KOPT-K1 (cell line): ENCODE results near the gene PLS3.
"Not testable (repeated sequence)": the region's sequence is repeated elsewhere in the genome, so short reads cannot be mapped to it uniquely, and the experiment has no call there.

ENCODE experiments used
- H3K27ac ChIP-seq: fragments of 200-600 bp; sonication (generic); 2 replicates; pipeline ENCODE4 v1.5.1; 2016; ENCODE audit warnings: antibody characterized with exemption, mild to moderate bottlenecking, low read depth, low read length; ENCODE audit not compliant: poor library complexity, severe bottlenecking
- H3K36me3 ChIP-seq: fragments of 200-600 bp; sonication (generic); 2 replicates; pipeline ENCODE4 v1.5.1; 2017; ENCODE audit warnings: antibody characterized with exemption, mild to moderate bottlenecking, low read length, moderate library complexity; ENCODE audit not compliant: insufficient read depth
- H3K9me3 ChIP-seq: fragments of 200-600 bp; sonication (generic); 2 replicates; pipeline ENCODE4 v1.5.1; 2017; ENCODE audit warnings: antibody characterized with exemption, low read length, mild to moderate bottlenecking; ENCODE audit not compliant: insufficient read depth, poor library complexity, severe bottlenecking

PLS3 gene

DNA sequence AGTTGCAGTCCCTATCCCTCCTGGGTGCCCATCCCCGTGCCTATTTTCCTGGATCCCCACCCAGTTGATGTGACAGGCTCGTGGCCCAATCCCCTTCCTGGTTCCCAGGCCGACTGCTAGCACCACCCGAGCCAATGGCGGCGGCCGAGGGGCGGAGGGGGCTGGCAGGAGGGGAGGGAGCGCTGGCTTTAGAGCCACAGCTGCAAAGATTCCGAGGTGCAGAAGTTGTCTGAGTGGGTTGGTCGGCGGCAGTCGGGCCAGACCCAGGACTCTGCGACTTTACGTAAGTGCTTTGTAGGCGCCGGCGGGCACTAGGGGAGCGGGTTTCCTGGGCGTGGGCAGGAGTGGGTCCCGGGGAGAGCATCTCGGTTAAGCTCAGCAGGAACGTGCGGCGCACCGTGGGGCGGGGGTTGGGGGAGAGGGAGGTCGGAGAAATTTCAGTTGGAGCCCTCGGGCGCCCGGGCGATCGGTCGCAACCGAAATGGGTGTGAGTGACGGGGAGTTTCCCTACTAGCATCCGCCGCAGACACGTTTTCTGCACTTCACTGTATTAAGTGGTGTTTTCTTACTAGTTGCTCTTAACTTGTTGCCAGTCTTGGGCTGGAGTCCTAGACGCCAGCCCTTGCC is at the start of gene PLS3:
PLS3 (plus strand) TSS at position 197 of the 627 bp plus-strand sequence. CDS start 49,077 bp downstream, outside the sequence.
- no peaks in the 10 kb centered on the region for H3K9me3 ChIP-seq
- no peak within 1 kb of the TSS for H3K27ac ChIP-seq
- no peaks in the 10 kb centered on the region for H3K36me3 ChIP-seq

GRCh38 chrX:115518113-115518512 is 42.9 kb upstream of the PLS3 start:
- no peaks in the 10 kb centered on the region for H3K9me3 ChIP-seq
- H3K36me3 ChIP-seq, result no peaks in the 10 kb centered on the region
- no peak overlapping the region for H3K27ac ChIP-seq

GRCh38 chrX:115521741-115522140 is 39.2 kb upstream of the PLS3 start:
- Histone ChIP-seq H3K27ac (no peak overlapping the region), H3K36me3 (no peaks in the 10 kb centered on the region), H3K9me3 (no peaks in the 10 kb centered on the region)

DNA sequence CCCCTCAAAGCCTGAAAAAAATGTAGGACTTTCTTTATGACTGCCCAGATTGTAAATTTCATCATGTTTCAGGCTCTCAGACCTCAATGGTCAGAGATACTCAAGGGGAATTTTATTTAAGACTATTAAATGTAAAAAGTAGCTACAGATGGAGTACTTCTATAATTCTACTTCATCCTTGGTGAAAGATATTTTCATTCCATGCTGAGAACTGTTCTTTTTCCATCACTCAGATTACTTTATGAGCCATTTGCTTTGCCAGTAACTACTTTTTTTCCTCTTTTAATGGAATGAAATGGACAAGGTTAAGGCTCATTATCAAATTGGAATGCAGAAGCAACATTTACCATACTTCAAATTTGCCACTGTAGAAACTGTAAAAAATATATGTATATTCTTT is 38.0 kb upstream of the PLS3 start:
- Histone ChIP-seq H3K36me3 (no peaks in the 10 kb centered on the region), H3K27ac (no peak overlapping the region), H3K9me3 (no peaks in the 10 kb centered on the region)

DNA sequence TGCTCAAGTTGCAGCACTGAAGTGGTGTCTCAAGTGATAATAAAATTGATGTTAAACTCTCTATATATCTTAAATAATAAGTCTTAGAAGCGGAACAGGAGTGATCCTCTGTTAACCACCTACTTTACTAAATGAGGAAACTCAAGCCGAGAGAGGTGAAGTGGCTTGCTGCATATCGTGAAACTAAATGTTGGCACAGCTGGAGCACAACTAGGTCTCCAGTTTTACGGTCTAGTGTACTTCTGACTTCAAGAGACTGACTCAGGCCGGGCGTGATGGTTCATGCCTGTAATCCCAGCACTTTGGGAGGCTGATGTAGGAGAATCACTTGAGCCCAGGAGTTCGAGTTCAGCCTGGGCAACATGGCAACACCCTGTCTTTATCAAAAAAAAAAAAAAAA is 35.5 kb upstream of the PLS3 start:
- Histone ChIP-seq H3K9me3 (no peaks in the 10 kb centered on the region), H3K36me3 (no peaks in the 10 kb centered on the region), H3K27ac (no peak overlapping the region)

- Histone ChIP-seq H3K27ac (no peak overlapping the region), H3K36me3 (no peaks in the 10 kb centered on the region), H3K9me3 (no peaks in the 10 kb centered on the region)
Measured at GRCh38 chrX:115531818-115532403, 29.1 kb upstream of the PLS3 start.

GRCh38 chrX:115533485-115533884 is 27.5 kb upstream of the PLS3 start:
- H3K27ac ChIP-seq, result no peak overlapping the region
- H3K36me3 ChIP-seq, result no peaks in the 10 kb centered on the region
- no peaks in the 10 kb centered on the region for H3K9me3 ChIP-seq

DNA sequence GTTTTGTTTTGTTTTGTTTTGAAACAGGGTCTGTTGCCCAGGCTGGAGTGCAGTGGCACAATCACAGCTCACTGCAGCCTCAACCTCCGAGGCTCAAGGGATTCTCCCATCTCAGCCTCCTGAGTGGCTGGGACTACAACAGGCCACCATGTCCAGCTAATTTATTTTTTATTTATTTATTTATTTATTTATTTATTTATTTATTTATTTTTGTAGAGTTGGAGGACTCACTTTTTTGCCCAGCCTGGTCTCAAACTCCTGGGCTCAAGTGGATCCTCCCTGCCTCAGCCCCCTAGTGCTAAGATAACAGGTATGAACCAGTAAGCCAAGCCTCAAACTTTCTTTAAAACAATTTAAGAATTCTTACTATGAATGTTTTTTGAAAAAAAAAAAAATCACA is 26.6 kb upstream of the PLS3 start:
- H3K36me3 ChIP-seq, result no peaks in the 10 kb centered on the region
- no peaks in the 10 kb centered on the region for H3K9me3 ChIP-seq
- no peak overlapping the region for H3K27ac ChIP-seq

DNA sequence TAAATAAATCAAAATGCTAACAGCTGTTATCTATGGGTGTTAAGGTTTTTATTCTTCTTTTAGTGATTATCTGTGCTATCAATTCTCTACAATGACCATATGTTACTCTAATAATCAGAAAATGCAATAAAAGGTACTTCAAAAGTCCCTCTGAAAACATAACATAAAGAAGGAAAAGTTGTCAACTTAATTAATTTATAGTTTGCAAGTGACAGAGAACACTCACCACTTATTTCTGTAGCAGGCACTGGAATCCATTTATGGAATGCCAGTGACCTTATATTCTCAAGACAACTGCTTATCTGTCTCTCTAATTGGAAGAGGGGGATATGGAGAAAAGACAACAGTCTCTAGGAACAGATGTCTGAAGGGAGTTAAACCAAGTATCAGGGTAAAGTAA is 25.6 kb upstream of the PLS3 start:
- no peaks in the 10 kb centered on the region for H3K36me3 ChIP-seq
- H3K27ac ChIP-seq, result no peak overlapping the region
- no peaks in the 10 kb centered on the region for H3K9me3 ChIP-seq

DNA sequence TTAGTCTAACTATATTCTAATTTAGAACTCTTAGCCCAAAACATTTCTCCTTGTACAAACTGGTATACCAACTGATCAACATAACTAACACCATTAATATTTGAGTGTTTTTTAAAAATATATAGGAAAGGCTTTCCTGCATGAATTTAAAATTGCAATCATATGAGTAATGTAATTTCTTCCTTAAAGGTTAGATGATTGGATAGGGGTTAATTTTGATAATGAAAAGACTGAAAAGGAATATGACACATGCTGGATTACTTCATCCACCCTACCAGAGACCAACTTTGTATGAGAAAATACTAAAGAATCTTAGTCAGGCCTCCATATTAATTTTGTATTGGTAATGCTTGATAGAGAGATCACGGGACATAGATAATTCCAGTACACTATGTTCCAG is 25.1 kb upstream of the PLS3 start:
- H3K9me3 ChIP-seq, result no peaks in the 10 kb centered on the region
- no peaks in the 10 kb centered on the region for H3K36me3 ChIP-seq
- H3K27ac ChIP-seq, result no peak overlapping the region

GRCh38 chrX:115539841-115540240 is 21.1 kb upstream of the PLS3 start:
- no peak overlapping the region for H3K27ac ChIP-seq
- no peaks in the 10 kb centered on the region for H3K36me3 ChIP-seq
- H3K9me3 ChIP-seq, result no peaks in the 10 kb centered on the region

DNA sequence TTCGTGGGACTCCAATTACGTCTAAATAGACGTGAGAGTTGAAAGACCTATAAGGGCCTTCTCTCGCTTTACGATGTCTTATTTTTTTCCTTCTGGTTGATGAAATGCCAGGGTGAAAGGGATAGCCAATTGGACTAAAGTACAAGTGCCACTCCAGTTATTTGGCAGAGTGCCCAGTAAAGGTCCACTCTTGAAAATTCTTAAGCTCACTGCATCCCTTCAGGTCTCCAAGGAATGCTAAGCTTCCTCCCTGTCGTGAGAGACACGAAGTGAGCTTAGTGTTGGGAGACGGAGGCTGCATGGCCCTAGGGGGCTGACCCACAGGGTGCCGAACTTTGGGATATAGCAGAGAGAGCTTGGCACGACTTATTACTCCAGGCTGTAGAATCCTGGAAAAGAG is 19.9 kb upstream of the PLS3 start:
- not testable (repeated sequence) for H3K36me3 ChIP-seq, H3K9me3 ChIP-seq, H3K27ac ChIP-seq

DNA sequence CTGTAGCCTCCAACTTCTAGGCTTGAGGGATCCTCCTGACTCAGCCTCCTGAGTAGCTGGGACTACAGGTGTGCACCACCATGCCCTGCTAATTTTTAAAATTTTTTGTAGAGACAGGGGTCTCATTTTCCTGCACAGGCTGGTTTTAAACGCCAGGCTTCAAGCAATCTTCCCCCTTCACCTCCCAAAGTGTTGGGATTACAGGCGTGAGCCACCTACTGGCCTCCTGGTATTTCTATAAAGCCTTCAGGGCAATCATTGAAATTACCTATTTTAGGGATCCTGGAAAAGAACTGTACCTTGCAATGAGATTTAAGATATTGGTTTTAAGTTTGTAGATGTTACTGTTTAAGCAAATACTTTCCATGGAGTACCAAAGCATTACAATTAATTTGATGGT is 13.5 kb upstream of the PLS3 start:
- H3K9me3 ChIP-seq, result no peaks in the 10 kb centered on the region
- H3K27ac ChIP-seq, result no peak overlapping the region
- no peaks in the 10 kb centered on the region for H3K36me3 ChIP-seq

DNA sequence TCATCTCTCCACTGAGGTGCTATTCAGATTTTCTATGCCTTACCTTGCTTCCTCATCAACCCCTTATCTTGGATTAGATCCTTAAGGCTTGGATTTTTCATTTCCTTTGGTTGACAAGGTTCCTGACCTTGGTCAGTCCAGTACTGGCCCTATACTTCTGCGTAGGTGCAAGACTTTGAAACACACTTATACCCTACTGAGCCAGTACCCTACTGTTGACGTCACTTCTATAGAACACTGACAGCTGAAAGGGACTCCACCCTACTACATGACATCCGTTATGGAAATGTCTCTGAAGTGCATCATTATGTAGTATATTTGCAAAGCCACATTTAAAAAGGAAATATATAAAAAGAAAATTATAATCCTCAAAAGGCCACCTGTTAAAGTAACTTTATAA is 12.0 kb upstream of the PLS3 start:
- H3K36me3 ChIP-seq, result no peaks in the 10 kb centered on the region
- no peak overlapping the region for H3K27ac ChIP-seq
- no peaks in the 10 kb centered on the region for H3K9me3 ChIP-seq

DNA sequence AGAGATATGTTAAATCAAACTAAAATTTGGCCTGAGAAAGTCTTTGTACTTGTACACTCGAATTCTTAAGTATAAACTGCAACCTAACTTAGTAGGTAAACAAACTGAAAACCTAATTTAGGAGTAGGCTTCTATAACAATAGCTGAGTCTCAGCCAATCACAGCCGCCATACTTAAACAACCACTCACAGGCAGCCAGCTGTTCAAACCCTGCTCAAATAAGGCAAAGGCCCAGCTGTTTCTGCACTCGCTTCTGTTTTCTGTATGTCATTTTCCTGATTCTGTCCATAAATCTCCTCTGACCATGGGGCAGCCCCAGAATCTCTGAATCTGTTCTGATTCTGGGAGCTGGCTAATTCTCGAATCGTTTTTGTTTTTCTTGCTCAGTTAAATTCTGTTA is 7.8 kb upstream of the PLS3 start:
- no peak overlapping the region for H3K27ac ChIP-seq
- no peaks in the 10 kb centered on the region for H3K9me3 ChIP-seq
- H3K36me3 ChIP-seq, result no peaks in the 10 kb centered on the region

GRCh38 chrX:115559672-115560071 is 1.3 kb upstream of the PLS3 start:
- no peak overlapping the region for H3K27ac ChIP-seq
- no peaks in the 10 kb centered on the region for H3K9me3 ChIP-seq
- H3K36me3 ChIP-seq, result no peaks in the 10 kb centered on the region
